Ovary (tissue), 9 donors: ENCODE measurements around the gene CHST6. TPM values are rescaled to one million over a fixed set of nuclear protein-coding genes. Genes with fewer than 3 reads are reported as not detected.

Source experiments
- DNase-seq, 5 donors: peaks; one replicate each; pipeline ENCODE4 v3.0.0-alpha.2; 2019 to 2020
- H3K27ac ChIP-seq, 2 donors: fragments of 200-600 bp; one replicate each; pipeline versions ENCODE4 v1.5.1 to v1.8.0; 2019 to 2022
- H3K27me3 ChIP-seq: fragments of 200-600 bp; one replicate; pipeline ENCODE4 v1.8.0; 2022
- H3K36me3 ChIP-seq: fragments of 200-600 bp; sonication (generic); one replicate; pipeline ENCODE4 v1.5.1; 2019
- H3K4me1 ChIP-seq: one replicate; pipeline ENCODE4 v1.8.1; 2013; ENCODE audit warnings: mild to moderate bottlenecking, moderate library complexity; ENCODE audit not compliant: insufficient read depth
- H3K4me3 ChIP-seq: fragments of 200-600 bp; sonication (generic); one replicate; pipeline ENCODE4 v1.5.1; 2017
- H3K9me3 ChIP-seq, 2 donors: fragments of 200-600 bp in 1 of 2; sonication (generic) in 1 of 2; one replicate each; pipeline versions ENCODE4 v1.5.1 to v1.8.1; 2013 to 2019; ENCODE audit warnings: mild to moderate bottlenecking in 1 of 2, moderate library complexity in 1 of 2
- EP300 ChIP-seq: sonication (generic); formaldehyde crosslinking; IDR thresholded peaks from one replicate; pipeline ENCODE4 v1.6.1; 2017; ENCODE audit warnings: antibody characterized with exemption
- POLR2A ChIP-seq: fragments of 450-650 bp; IDR thresholded peaks from one replicate; pipeline ENCODE4 v1.6.1; 2017; ENCODE audit warnings: antibody characterized with exemption, mild to moderate bottlenecking, moderate library complexity
- WGBS, 3 donors: extraction: QIAGEN DNeasy Blood & Tissue Kit in 1 of 3; methylation state at CpG; one replicate each; pipeline versions ENCODE4 v1.1.5 to v1.1.7; 2013 to 2017; 5-methylcytosine and 5-hydroxymethylcytosine counted together
- intact Hi-C, 4 donors: fragments of 100-400 bp; cut with DNase I; formaldehyde crosslinking; loops; one replicate each; pipeline versions ENCODE4 v1.11.0 to v1.15.1; 2022 to 2023
- polyA plus RNA-seq, 2 donors: library from polyadenylated mRNA; stranded (reverse); fragments of 200-250 nt in 1 of 2; fragments of 350-450 nt in 1 of 2; fragmentation: Illumina TruSeq in 1 of 2; extraction: RNeasy Lipid Tissue Mini Kit (QIAGEN cat#74804) in 1 of 2; gene quantifications; one replicate each; pipeline ENCODE4 v1.2.3, GENCODE V29; 2013 to 2014
- total RNA-seq, 7 donors: library from RNA; depleted of rRNA in 2 of 7; stranded (reverse); fragments of >200 nt in 2 of 7; fragmentation: NEBNext Ultra II Directional in 3 of 7; extraction: Animal tissue kit (Norgen Biotek cat#: 25700) in 3 of 7; gene quantifications; one replicate each; pipeline versions ENCODE4 v1.1.0 to v1.2.4, GENCODE V29; 2016 to 2023
- TF ChIP-seq, protein P1 (sequence below), 3 donors: fragments of 450-650 bp in 2 of 3; fragments of 200-600 bp in 1 of 3; IDR thresholded peaks; one replicate each; pipeline versions ENCODE4 v1.5.1 to v1.8.0; 2016 to 2022; ENCODE audit warnings: antibody characterized with exemption in 3 of 3, mild to moderate bottlenecking in 1 of 3
- donor health status: DM: no; HTN: no; CAD: no; lungs with moderate emphysema.
- donor health status: DM: no; HTN: no; CAD: no.
- donor health status: Bipolar disorder and iron deficiency.
- donor health status: DM: yes; HTN: yes; CAD: no.
- donor health status: DM: no; HTN: no; CAD: no.
- donor health status: DM: yes; HTN: yes; CAD: no.

CHST6 gene
- total and polyA plus RNA-seq, 9 donors = 0.04 to 1.4 (median 0.50) TPM

DNA sequence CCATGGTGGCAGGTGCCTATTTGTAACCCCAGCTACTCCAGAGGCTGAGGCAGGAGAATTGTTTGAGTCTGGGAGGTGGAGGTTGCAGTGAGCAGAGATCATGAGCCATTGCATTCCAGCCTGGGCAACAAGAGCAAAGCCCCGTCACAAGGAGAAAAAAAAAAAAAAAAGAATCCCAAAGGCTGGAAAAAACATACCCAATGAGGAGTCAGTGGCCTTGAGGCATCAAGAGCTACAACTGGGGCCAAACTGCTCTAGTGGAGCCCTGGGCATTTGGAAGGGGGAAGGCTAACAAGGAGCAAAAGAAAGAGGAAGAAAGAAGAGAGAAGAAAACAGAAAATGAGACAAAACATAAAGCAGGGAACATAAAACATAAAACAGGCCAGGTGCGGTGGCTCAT, 6.9 kb downstream of the CHST6 start:
- intact Hi-C loops = no loop called here
- no peak overlapping the region for H3K4me3 ChIP-seq
- H3K4me1 ChIP-seq = no peaks in the 10 kb centered on the region
- H3K27me3 ChIP-seq = no peaks in the 10 kb centered on the region
- no peaks in the 10 kb centered on the region for H3K9me3 ChIP-seq
- DNase-seq = no peak
- WGBS, 3 donors = 67 to 74% (median 69%) methylated on average over 2 of the region's 2 CpGs
- H3K27ac ChIP-seq = no peak overlapping the region
- H3K36me3 ChIP-seq = no peaks in the 10 kb centered on the region
- TF ChIP-seq EP300 (no peak), POLR2A (no peak)
- TF ChIP-seq, protein P1, sequence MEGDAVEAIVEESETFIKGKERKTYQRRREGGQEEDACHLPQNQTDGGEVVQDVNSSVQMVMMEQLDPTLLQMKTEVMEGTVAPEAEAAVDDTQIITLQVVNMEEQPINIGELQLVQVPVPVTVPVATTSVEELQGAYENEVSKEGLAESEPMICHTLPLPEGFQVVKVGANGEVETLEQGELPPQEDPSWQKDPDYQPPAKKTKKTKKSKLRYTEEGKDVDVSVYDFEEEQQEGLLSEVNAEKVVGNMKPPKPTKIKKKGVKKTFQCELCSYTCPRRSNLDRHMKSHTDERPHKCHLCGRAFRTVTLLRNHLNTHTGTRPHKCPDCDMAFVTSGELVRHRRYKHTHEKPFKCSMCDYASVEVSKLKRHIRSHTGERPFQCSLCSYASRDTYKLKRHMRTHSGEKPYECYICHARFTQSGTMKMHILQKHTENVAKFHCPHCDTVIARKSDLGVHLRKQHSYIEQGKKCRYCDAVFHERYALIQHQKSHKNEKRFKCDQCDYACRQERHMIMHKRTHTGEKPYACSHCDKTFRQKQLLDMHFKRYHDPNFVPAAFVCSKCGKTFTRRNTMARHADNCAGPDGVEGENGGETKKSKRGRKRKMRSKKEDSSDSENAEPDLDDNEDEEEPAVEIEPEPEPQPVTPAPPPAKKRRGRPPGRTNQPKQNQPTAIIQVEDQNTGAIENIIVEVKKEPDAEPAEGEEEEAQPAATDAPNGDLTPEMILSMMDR (IDR thresholded peaks at IDR 0.05) = no peak

- WGBS, 3 donors = 75 to 95% (median 88%) methylated on average over 2 of the region's 2 CpGs
- TF ChIP-seq POLR2A (no peak), EP300 (no peak)
- TF ChIP-seq, protein P1 (IDR thresholded peaks at IDR 0.05) = no peak
- Histone ChIP-seq H3K27ac (no peak overlapping the region), H3K36me3 (no peaks in the 10 kb centered on the region), H3K9me3 (no peaks in the 10 kb centered on the region), H3K4me1 (no peaks in the 10 kb centered on the region), H3K4me3 (no peak overlapping the region), H3K27me3 (no peaks in the 10 kb centered on the region)
- intact Hi-C loops = no loop called here
- DNase-seq = no peak
Measured at GRCh38 chr16:75486676-75487313, 8.4 kb downstream of the CHST6 start.

GRCh38 chr16:75486014-75486675, 9.1 kb downstream of the CHST6 start:
- Histone ChIP-seq H3K9me3 (no peaks in the 10 kb centered on the region), H3K4me1 (no peaks in the 10 kb centered on the region), H3K27me3 (no peaks in the 10 kb centered on the region), H3K4me3 (no peak overlapping the region), H3K27ac (no peak overlapping the region), H3K36me3 (no peaks in the 10 kb centered on the region)
- WGBS, 3 donors = 80 to 86% (median 82%) methylated on average over 9 of the region's 9 CpGs
- TF ChIP-seq EP300 (no peak), POLR2A (no peak)
- TF ChIP-seq, protein P1 (IDR thresholded peaks at IDR 0.05) = no peak
- intact Hi-C loops = no loop called here
- DNase-seq = no peak

DNA sequence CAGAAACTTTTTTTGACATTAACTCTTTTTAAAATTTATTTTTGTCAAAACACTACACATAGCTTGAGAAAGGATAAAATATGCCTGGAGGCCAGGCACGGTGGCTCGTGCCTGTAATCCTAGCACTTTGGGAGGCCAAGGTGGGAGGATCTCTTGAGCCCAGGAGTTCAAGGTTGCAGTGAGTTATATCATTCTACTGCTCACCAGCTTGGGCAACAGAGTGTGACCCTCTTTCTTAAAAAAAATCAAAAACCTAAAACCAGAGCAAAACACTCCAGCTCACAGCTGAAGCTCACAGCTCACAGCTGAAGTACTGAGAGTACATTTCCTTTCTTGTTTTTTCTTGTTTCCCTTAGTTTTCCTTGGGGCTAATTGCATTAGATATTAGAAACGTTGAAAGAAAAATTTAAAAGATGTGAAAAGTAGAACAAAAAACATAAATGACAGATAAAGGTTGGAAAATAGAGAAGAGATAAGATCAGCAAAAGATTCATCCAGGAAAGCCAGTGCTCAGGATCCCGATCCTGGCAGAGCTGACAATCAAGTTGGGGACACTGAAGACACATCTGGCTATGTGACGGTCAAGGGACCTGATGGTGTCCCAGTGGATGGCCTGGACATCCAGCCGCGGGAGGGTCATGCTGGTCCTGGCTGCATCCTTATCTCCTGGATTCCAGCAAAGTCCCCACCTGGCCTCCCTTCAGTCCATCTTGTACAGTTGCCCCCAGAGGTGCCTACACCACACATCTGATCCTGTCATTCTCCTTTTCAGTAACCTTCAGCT, 9.8 kb downstream of the CHST6 start:
- no peaks in the 10 kb centered on the region for H3K9me3 ChIP-seq
- no peaks in the 10 kb centered on the region for H3K36me3 ChIP-seq
- TF ChIP-seq EP300 (no peak), POLR2A (no peak)
- TF ChIP-seq, protein P1 (IDR thresholded peaks at IDR 0.05) = no peak
- DNase-seq = no peak
- H3K4me3 ChIP-seq = no peak overlapping the region
- no peaks in the 10 kb centered on the region for H3K4me1 ChIP-seq
- H3K27ac ChIP-seq = no peak overlapping the region
- intact Hi-C loops = no loop called here
- WGBS, 3 donors = 54 to 66% (median 60%) methylated on average over 7 of the region's 7 CpGs
- H3K27me3 ChIP-seq = no peaks in the 10 kb centered on the region
